ENCODE measurements around the gene ZNF599. TPM values are rescaled to one million over a fixed set of nuclear protein-coding genes. Genes with fewer than 3 reads are reported as not detected.

The ZNF599 gene
- total and polyA plus RNA-seq, 2 of the 13 experiments (the other 11 are each of a cell fraction or from before 2014, with no cell fraction given): 5.8 to 7.3 TPM

DNA sequence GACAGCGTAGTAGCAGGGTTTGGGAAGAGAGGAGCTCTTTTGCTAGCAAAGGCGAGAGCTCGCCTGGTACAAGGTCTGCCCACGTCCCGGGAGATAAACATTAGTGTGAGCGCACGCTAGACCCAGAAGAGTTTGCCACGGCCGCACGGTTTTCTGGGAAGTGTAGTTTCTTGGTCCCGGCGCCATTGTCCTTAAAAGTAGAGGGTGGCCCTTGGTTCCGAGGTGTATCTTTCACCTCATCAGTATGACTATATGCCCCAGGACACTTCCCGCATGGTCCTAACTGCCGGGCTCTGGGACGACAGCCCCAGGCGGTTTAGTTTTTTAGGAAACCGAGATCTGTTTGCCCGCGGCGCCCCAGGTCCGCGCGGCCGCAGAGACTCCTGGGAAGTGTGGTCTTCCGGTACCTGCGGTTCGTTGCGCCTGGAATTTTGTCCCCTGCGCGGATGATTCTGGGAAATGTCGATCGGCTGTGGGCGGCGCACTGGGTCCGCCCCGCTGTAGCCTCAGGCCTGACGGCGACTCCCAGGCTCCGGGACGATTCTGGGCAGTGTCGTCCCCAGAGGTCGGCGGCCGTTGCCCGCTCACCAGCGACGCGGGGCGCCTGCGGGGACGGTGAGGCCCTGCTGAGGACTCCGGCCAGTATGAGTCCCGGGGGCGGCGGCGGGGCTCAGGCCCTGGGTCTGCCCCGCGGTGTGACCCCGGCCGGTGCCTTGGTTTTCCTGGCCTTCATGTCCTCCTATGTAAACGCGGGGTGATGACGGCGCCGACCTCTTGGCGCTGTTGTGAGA is 39.1 kb downstream of the ZNF599 start, which contains the start of gene ZNF181 (continued):
- TF ChIP-seq, protein P1, sequence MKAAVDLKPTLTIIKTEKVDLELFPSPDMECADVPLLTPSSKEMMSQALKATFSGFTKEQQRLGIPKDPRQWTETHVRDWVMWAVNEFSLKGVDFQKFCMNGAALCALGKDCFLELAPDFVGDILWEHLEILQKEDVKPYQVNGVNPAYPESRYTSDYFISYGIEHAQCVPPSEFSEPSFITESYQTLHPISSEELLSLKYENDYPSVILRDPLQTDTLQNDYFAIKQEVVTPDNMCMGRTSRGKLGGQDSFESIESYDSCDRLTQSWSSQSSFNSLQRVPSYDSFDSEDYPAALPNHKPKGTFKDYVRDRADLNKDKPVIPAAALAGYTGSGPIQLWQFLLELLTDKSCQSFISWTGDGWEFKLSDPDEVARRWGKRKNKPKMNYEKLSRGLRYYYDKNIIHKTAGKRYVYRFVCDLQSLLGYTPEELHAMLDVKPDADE (CRISPR knock-in tag; IDR thresholded peaks at IDR 0.05): no peak
- TF ChIP-seq, protein P2, sequence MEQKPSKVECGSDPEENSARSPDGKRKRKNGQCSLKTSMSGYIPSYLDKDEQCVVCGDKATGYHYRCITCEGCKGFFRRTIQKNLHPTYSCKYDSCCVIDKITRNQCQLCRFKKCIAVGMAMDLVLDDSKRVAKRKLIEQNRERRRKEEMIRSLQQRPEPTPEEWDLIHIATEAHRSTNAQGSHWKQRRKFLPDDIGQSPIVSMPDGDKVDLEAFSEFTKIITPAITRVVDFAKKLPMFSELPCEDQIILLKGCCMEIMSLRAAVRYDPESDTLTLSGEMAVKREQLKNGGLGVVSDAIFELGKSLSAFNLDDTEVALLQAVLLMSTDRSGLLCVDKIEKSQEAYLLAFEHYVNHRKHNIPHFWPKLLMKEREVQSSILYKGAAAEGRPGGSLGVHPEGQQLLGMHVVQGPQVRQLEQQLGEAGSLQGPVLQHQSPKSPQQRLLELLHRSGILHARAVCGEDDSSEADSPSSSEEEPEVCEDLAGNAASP (CRISPR knock-in tag; IDR thresholded peaks at IDR 0.05; ENCODE audit: borderline replicate concordance): peak; percentile 80
- TF ChIP-seq ZNF883 (CRISPR knock-in tag; IDR thresholded peaks at IDR 0.05; ENCODE audit: not compliant biosample characterization) (no peak), ZNF512 (CRISPR knock-in tag; IDR thresholded peaks at IDR 0.05) (no peak), MED1 (CRISPR knock-in tag; IDR thresholded peaks at IDR 0.05) (no peak; the same call in 1 of the 2 replicates), ZNF124 (CRISPR knock-in tag; IDR thresholded peaks at IDR 0.05) (no peak), NCOR1 (IDR thresholded peaks at IDR 0.05; ENCODE audit: borderline replicate concordance, low read length) (peak; percentile 26; the same call in 1 of the 2 replicates), MIER2 (CRISPR knock-in tag; IDR thresholded peaks at IDR 0.05) (no peak; the same call in 1 of the 2 replicates), SP4 (CRISPR knock-in tag; IDR thresholded peaks at IDR 0.05) (no peak; the same call in 1 of the 2 replicates), ZSCAN12 (CRISPR knock-in tag; IDR thresholded peaks at IDR 0.05) (no peak), NFYC (CRISPR knock-in tag; IDR thresholded peaks at IDR 0.05) (no peak), RCOR2 (CRISPR knock-in tag; IDR thresholded peaks at IDR 0.05) (no peak), TBX3 (IDR thresholded peaks at IDR 0.05; ENCODE audit: borderline replicate concordance) (no peak; the same call in 1 of the 2 replicates), RFX5 (IDR thresholded peaks at IDR 0.05; ENCODE audit: low read depth, low read length) (no peak; the same call in 1 of the 2 replicates), SOX5 (CRISPR knock-in tag; IDR thresholded peaks at IDR 0.05; ENCODE audit: borderline replicate concordance) (no peak), ZNF749 (CRISPR knock-in tag; IDR thresholded peaks at IDR 0.05; ENCODE audit: borderline replicate concordance) (0 out of 2 replicates have a peak, but pooled peaks have one; percentile 59), ZNF207 (IDR thresholded peaks at IDR 0.05; ENCODE audit: borderline replicate concordance) (no peak)
- TF ChIP-seq, protein P3, sequence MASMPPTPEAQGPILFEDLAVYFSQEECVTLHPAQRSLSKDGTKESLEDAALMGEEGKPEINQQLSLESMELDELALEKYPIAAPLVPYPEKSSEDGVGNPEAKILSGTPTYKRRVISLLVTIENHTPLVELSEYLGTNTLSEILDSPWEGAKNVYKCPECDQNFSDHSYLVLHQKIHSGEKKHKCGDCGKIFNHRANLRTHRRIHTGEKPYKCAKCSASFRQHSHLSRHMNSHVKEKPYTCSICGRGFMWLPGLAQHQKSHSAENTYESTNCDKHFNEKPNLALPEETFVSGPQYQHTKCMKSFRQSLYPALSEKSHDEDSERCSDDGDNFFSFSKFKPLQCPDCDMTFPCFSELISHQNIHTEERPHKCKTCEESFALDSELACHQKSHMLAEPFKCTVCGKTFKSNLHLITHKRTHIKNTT (CRISPR knock-in tag; IDR thresholded peaks at IDR 0.05): no peak
- TF ChIP-seq, protein P4, sequence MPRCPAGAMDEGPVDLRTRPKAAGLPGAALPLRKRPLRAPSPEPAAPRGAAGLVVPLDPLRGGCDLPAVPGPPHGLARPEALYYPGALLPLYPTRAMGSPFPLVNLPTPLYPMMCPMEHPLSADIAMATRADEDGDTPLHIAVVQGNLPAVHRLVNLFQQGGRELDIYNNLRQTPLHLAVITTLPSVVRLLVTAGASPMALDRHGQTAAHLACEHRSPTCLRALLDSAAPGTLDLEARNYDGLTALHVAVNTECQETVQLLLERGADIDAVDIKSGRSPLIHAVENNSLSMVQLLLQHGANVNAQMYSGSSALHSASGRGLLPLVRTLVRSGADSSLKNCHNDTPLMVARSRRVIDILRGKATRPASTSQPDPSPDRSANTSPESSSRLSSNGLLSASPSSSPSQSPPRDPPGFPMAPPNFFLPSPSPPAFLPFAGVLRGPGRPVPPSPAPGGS (CRISPR knock-in tag; IDR thresholded peaks at IDR 0.05): peak; percentile 76; the same call in 1 of the 2 replicates
- TF ChIP-seq, protein P5, sequence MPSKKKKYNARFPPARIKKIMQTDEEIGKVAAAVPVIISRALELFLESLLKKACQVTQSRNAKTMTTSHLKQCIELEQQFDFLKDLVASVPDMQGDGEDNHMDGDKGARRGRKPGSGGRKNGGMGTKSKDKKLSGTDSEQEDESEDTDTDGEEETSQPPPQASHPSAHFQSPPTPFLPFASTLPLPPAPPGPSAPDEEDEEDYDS (CRISPR knock-in tag; IDR thresholded peaks at IDR 0.05): peak; percentile 22
- TF ChIP-seq, protein P6, sequence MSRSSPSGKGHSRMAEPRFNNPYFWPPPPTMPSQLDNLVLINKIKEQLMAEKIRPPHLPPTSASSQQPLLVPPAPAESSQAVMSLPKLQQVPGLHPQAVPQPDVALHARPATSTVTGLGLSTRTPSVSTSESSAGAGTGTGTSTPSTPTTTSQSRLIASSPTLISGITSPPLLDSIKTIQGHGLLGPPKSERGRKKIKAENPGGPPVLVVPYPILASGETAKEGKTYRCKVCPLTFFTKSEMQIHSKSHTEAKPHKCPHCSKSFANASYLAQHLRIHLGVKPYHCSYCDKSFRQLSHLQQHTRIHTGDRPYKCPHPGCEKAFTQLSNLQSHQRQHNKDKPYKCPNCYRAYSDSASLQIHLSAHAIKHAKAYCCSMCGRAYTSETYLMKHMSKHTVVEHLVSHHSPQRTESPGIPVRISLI (CRISPR knock-in tag; IDR thresholded peaks at IDR 0.05; ENCODE audit: borderline replicate concordance): peak; percentile 38; the same call in 1 of the 2 replicates

Data from HepG2 (cell line).